K562 (cell line): ENCODE data around the gene LIX1L. TPM values are rescaled to one million over a fixed set of nuclear protein-coding genes. Genes with fewer than 3 reads are reported as not detected.
A peak's percentile ranks its signal among the peaks of the same experiment; 100 is the strongest.

Experiments
- ATAC-seq: fragments of 200-7000 bp; cut with Tn5 transposase; 3 replicates; pipeline ENCODE4 v1.9.1; 2020; ENCODE audit warnings: moderate library complexity
- BruUV-seq: library from RNA; stranded (reverse); fragments of 400-500 nt; replicated peaks from 2 replicates; lab custom pipeline; 2021; lab: Mats Ljungman, UMichigan
- CTCF ChIA-PET: fragments of 300-600 bp; formaldehyde crosslinking; extraction: SDS; loops from one replicate; lab custom pipeline; 2021; ENCODE audit warnings: low intra/inter-chr PET ratio; lab: Yijun Ruan, JAX
- POLR2A ChIA-PET: fragments of 300-600, 350-650 bp; sonication (Branson Sonifier 250); formaldehyde crosslinking; extraction: SDS; loops from one replicate; lab custom pipeline; 2021; ENCODE audit warnings: antibody characterized with exemption, inconsistent platforms; lab: Yijun Ruan, JAX
- DNase-seq, 4 experiments: peaks; one replicate each; pipeline versions ENCODE4 v3.0.0 to v3.0.0-alpha.2; 2011 to 2018; ENCODE audit warnings: low spot score in 3 of 4, mixed read lengths in 3 of 4; ENCODE audit errors: extremely low read depth in 1 of 4
- FAIRE-seq: peaks from 2 replicates; lab custom pipeline; 2011; peaks lifted over from hg19 to GRCh38; lab: Jason Lieb, UNC
- H2AFZ ChIP-seq: 2 replicates; pipeline ENCODE4 v1.6.0; 2011; ENCODE audit warnings: low read depth, low read length, control low read depth, inconsistent platforms
- H3K27ac ChIP-seq: fragments of 200-600 bp; 3 replicates; pipeline ENCODE4 v1.8.0; 2011; ENCODE audit warnings: low read depth, mild to moderate bottlenecking, control low read depth, inconsistent platforms, low read length, moderate library complexity, mixed read lengths; ENCODE audit errors: extremely low read depth
- H3K27me3 ChIP-seq, 2 experiments: fragments of 300-600 bp in 1 of 2; 2 replicates in 1 of 2; 3 replicates in 1 of 2; pipeline versions ENCODE4 v1.6.0 to v1.8.0; 2011; ENCODE audit warnings: inconsistent platforms in 2 of 2, low read length in 2 of 2, mild to moderate bottlenecking in 1 of 2, mixed read lengths in 1 of 2, moderate library complexity in 1 of 2; ENCODE audit not compliant: control insufficient read depth in 2 of 2, insufficient read depth in 2 of 2
- H3K36me3 ChIP-seq: fragments of 300-600 bp; 3 replicates; pipeline ENCODE4 v1.8.0; 2011; ENCODE audit warnings: mild to moderate bottlenecking, low read length, inconsistent platforms; ENCODE audit not compliant: control insufficient read depth, insufficient read depth
- H3K4me1 ChIP-seq, 2 experiments: fragments of 200-600 bp in 1 of 2; replicated peaks in 1 of 2; 2 replicates in 1 of 2; 3 replicates in 1 of 2; pipeline versions ENCODE4 v1.5.1 to v1.8.0; 2011; ENCODE audit warnings: inconsistent platforms in 2 of 2, low read length in 2 of 2, mild to moderate bottlenecking in 1 of 2, mixed read lengths in 1 of 2, moderate library complexity in 1 of 2; ENCODE audit not compliant: control insufficient read depth in 2 of 2, insufficient read depth in 2 of 2
- H3K4me2 ChIP-seq: 2 replicates; pipeline ENCODE4 v1.6.1; 2011; ENCODE audit warnings: low read length, control low read depth, inconsistent platforms, mixed read lengths; ENCODE audit not compliant: insufficient read depth
- H3K4me3 ChIP-seq: fragments of 200-600 bp; sonication (generic), shearing (Covaris generic); 2 replicates; pipeline ENCODE4 v1.5.1; 2016; ENCODE audit warnings: control low read depth, inconsistent platforms
- H3K79me2 ChIP-seq: fragments of 200-600 bp; 3 replicates; pipeline ENCODE4 v1.8.0; 2011; ENCODE audit warnings: low read length, inconsistent platforms; ENCODE audit not compliant: control insufficient read depth, insufficient read depth
- H3K9ac ChIP-seq, 2 experiments: 2 replicates each; pipeline versions ENCODE4 v1.6.0 to v1.6.1; 2011; ENCODE audit warnings: low read depth in 2 of 2, low read length in 2 of 2, control low read depth in 1 of 2, inconsistent platforms in 1 of 2, mild to moderate bottlenecking in 1 of 2, mixed read lengths in 1 of 2; ENCODE audit not compliant: insufficient read depth in 1 of 2
- H3K9me1 ChIP-seq: one replicate; pipeline ENCODE4 v1.6.0; 2011; ENCODE audit warnings: inconsistent platforms, mild to moderate bottlenecking, low read length, moderate library complexity; ENCODE audit not compliant: control insufficient read depth, insufficient read depth
- H3K9me3 ChIP-seq: replicated peaks from 2 replicates; pipeline ENCODE4 v1.5.1; 2011; ENCODE audit warnings: low read depth, low read length, inconsistent platforms; ENCODE audit not compliant: control insufficient read depth, insufficient read depth
- H4K20me1 ChIP-seq: replicated peaks from 2 replicates; pipeline ENCODE4 v1.6.1; 2011; ENCODE audit warnings: low read length, inconsistent platforms, mixed read lengths; ENCODE audit not compliant: control insufficient read depth, insufficient read depth
- ATF3 ChIP-seq, 2 experiments: fragments of 450-650 bp in 1 of 2; sonication (generic) in 1 of 2; formaldehyde crosslinking in 1 of 2; IDR thresholded peaks in 1 of 2; conservative IDR thresholded peaks in 1 of 2; 2 replicates each; pipeline versions ENCODE4 v1.6.1 to v1.8.1; 2016 to 2023; ENCODE audit warnings: mild to moderate bottlenecking in 2 of 2, moderate library complexity in 2 of 2, inconsistent platforms in 1 of 2, missing genetic modification reagents in 1 of 2
- CBX1 ChIP-seq: sonication (generic); IDR thresholded peaks from 2 replicates; pipeline ENCODE4 v1.6.1; 2016; ENCODE audit warnings: antibody characterized with exemption, low read depth, mild to moderate bottlenecking
- CTBP1 ChIP-seq: fragments of 450-650 bp; IDR thresholded peaks from 2 replicates; pipeline ENCODE4 v1.6.1; 2016; ENCODE audit warnings: borderline replicate concordance
- CTCF ChIP-seq, 3 experiments: IDR thresholded peaks in 2 of 3; conservative IDR thresholded peaks in 1 of 3; 2 replicates each; pipeline ENCODE4 v1.5.1; 2011 to 2012; ENCODE audit warnings: low read length in 3 of 3, mild to moderate bottlenecking in 3 of 3, control low read depth in 2 of 3, improper control_type of control experiment in 1 of 3, inconsistent platforms in 1 of 3, low read depth in 1 of 3, mixed read lengths in 1 of 3, moderate library complexity in 1 of 3; ENCODE audit not compliant: insufficient read depth in 2 of 3
- CXXC5 ChIP-seq: fragments of 250-450 bp; sonication (Bioruptor Pico); IDR thresholded peaks from 2 replicates; pipeline ENCODE4 v1.8.0; 2022; ENCODE audit warnings: inconsistent platforms, mild to moderate bottlenecking, moderate library complexity
- DMBX1 ChIP-seq: fragments of 250-450 bp; sonication (Bioruptor Pico); IDR thresholded peaks from 2 replicates; pipeline ENCODE4 v1.8.0; 2022; ENCODE audit warnings: inconsistent platforms, mild to moderate bottlenecking, moderate library complexity, borderline replicate concordance
- GTF2F1 ChIP-seq: IDR thresholded peaks from 2 replicates; pipeline ENCODE4 v1.6.1; 2011; ENCODE audit warnings: low read depth, low read length, improper control_type of control experiment
- HEY1 ChIP-seq: fragments of 250-450 bp; sonication (Bioruptor Pico); IDR thresholded peaks from 2 replicates; pipeline ENCODE4 v1.5.0; 2020; ENCODE audit warnings: mild to moderate bottlenecking, moderate library complexity, borderline replicate concordance
- HMG20A ChIP-seq: fragments of 450-650 bp; formaldehyde crosslinking; conservative IDR thresholded peaks from 2 replicates; pipeline ENCODE4 v1.4.0; 2020; ENCODE audit warnings: mild to moderate bottlenecking, mixed read lengths
- LEF1 ChIP-seq: fragments of 450-650 bp; IDR thresholded peaks from 2 replicates; pipeline ENCODE4 v1.6.1; 2016; ENCODE audit warnings: mild to moderate bottlenecking
- NCOR1 ChIP-seq: fragments of 450-650 bp; IDR thresholded peaks from 2 replicates; pipeline ENCODE4 v1.6.1; 2016; ENCODE audit warnings: mild to moderate bottlenecking, moderate library complexity
- NFYB ChIP-seq: IDR thresholded peaks from 2 replicates; pipeline ENCODE4 v1.6.1; 2011; ENCODE audit warnings: mild to moderate bottlenecking, moderate library complexity; ENCODE audit not compliant: insufficient read length; ENCODE audit errors: extremely low read depth
- POU5F1 ChIP-seq: fragments of 150-350 bp; IDR thresholded peaks from 2 replicates; pipeline ENCODE4 v1.6.1; 2014; ENCODE audit warnings: borderline replicate concordance, low read length, low read depth, mild to moderate bottlenecking; ENCODE audit not compliant: partially characterized antibody
- PTRF ChIP-seq: fragments of 450-650 bp; IDR thresholded peaks from 2 replicates; pipeline ENCODE4 v1.6.1; 2016; ENCODE audit warnings: mild to moderate bottlenecking, missing genetic modification characterization, missing compliant biosample characterization
- SOX6 ChIP-seq: fragments of 450-650 bp; IDR thresholded peaks from 2 replicates; pipeline ENCODE4 v1.6.1; 2014; ENCODE audit warnings: mild to moderate bottlenecking
- ZEB2 ChIP-seq: fragments of 450-650 bp; IDR thresholded peaks from 2 replicates; pipeline ENCODE4 v1.6.1; 2016
- WGBS: fragments of 100-300 bp; shearing (Covaris generic); methylation state at CpG from one replicate; pipeline ENCODE4 v1.1.6; 2016; ENCODE audit warnings: low coverage, mixed read lengths; ENCODE audit not compliant: insufficient coverage; ENCODE audit errors: missing lambda C conversion rate; 5-methylcytosine and 5-hydroxymethylcytosine counted together
- in situ Hi-C: fragments of 300-500 bp; cut with MboI; formaldehyde crosslinking; loops from 4 replicates; pipeline ENCODE4 v1.15.0; 2018; ENCODE audit warnings: inconsistent platforms, mixed read lengths
- intact Hi-C: fragments of 100-400 bp; cut with micrococcal nuclease; formaldehyde crosslinking; loops from 2 replicates; pipeline ENCODE4 v1.14.2; 2022
- polyA plus RNA-seq, 8 experiments: library from polyadenylated mRNA; depleted of rRNA in 4 of 8; stranded (reverse) in 5 of 8; unstranded in 3 of 8; fragments of >200 nt; fragmentation: Nextera tagmentation in 2 of 8; fragmentation: Illumina TruSeq in 1 of 8; extraction: Ambion mirVana in 2 of 8; extraction: Trizol in 1 of 8; gene quantifications; 2 replicates each; pipeline versions ENCODE4 v1.2.1 to v1.2.3, GENCODE V29; 2011 to 2014; ENCODE audit warnings: inconsistent platforms in 1 of 8, missing spikeins in 1 of 8
- total RNA-seq, 7 experiments: library from RNA; depleted of rRNA in 6 of 7; stranded (reverse); fragments of >200 nt in 6 of 7; fragmentation: Illumina TruSeq in 2 of 7; extraction: Trizol in 2 of 7; gene quantifications; 2 replicates each; pipeline versions ENCODE4 v1.2.1 to v1.2.3, GENCODE V29; 2011 to 2021; ENCODE audit warnings: low replicate concordance in 1 of 7
- TF ChIP-seq, protein P1 (sequence below): fragments of 250-450 bp; sonication (Bioruptor Pico); IDR thresholded peaks from 2 replicates; pipeline ENCODE4 v1.4.0; 2020
- TF ChIP-seq, protein P2 (sequence below): fragments of 250-450 bp; sonication (Bioruptor Pico); IDR thresholded peaks from 2 replicates; pipeline ENCODE4 v1.6.1; 2021; ENCODE audit warnings: mild to moderate bottlenecking

LIX1L gene
- total and polyA plus RNA-seq, 9 of the 15 experiments (the other 6 are each of a cell fraction or from before 2014, with no cell fraction given): 4.6 to 26.5 (median 12.5) TPM

GRCh38 chr1:145906954-145907753 lies 50.7 kb downstream of the LIX1L start:
- peak overlapping the region; percentile 20; the same call in 1 of the 2 replicates for H2AFZ ChIP-seq
- ATAC-seq (no peak; the same call in 2 of the 3 replicates), DNase-seq (peak in 1 of 4 experiments; percentile 8), FAIRE-seq (no peak)
- no peak overlapping the region for H3K27ac ChIP-seq
- H3K4me1 ChIP-seq: no peaks in the 10 kb centered on the region; a peak in 1 of 5 replicates
- H4K20me1 ChIP-seq: no peaks in the 10 kb centered on the region
- H3K79me2 ChIP-seq: no peaks in the 10 kb centered on the region
- no TSS peak for BruUV-seq
- no peaks in the 10 kb centered on the region for H3K9me3 ChIP-seq
- H3K9ac ChIP-seq: peak overlapping the region in 1 of 2 experiments; percentile 13; a peak in 1 of 4 replicates
- no peak overlapping the region for H3K4me3 ChIP-seq
- no peaks in the 10 kb centered on the region for H3K27me3 ChIP-seq
- 62% methylated on average over 10 of the region's 10 CpGs for WGBS
- H3K9me1 ChIP-seq: peaks cover 4% of the 10 kb centered on the region
- H3K36me3 ChIP-seq: peaks cover 14% of the 10 kb centered on the region; the same call in 2 of the 3 replicates
- in situ Hi-C loops: no loop called here
- H3K4me2 ChIP-seq: no peak overlapping the region
- POLR2A ChIA-PET: interaction anchor here (0.8 to 1.5 kb wide), 5 partner anchors 9 to 89 kb away, joined by 3 to 6 read pairs (median 5); partner anchors contain the start of genes PEX11B and TXNIP
- intact Hi-C loops: no loop called here
- CTCF ChIA-PET: no interaction called here
- TF ChIP-seq CTCF (IDR thresholded peaks at IDR 0.05 in 2 of 3, conservative IDR thresholded peaks at IDR 0.05 in 1 of 3; ENCODE audit: insufficient read depth in 2 of 3, low read depth in 1 of 3, low read length in 3 of 3): no peak
- TF ChIP-seq DMBX1 (CRISPR knock-in tag): no peak
- no peak for TF ChIP-seq CXXC5 (CRISPR knock-in tag)
- TF ChIP-seq POU5F1: no peak
- TF ChIP-seq HEY1 (CRISPR knock-in tag): no peak
- no peak for TF ChIP-seq ATF3 (IDR thresholded peaks at IDR 0.05)
- TF ChIP-seq ATF3 (CRISPR knock-in tag; conservative IDR thresholded peaks at IDR 0.05): no peak
- no peak for TF ChIP-seq GTF2F1
- TF ChIP-seq, protein P1, sequence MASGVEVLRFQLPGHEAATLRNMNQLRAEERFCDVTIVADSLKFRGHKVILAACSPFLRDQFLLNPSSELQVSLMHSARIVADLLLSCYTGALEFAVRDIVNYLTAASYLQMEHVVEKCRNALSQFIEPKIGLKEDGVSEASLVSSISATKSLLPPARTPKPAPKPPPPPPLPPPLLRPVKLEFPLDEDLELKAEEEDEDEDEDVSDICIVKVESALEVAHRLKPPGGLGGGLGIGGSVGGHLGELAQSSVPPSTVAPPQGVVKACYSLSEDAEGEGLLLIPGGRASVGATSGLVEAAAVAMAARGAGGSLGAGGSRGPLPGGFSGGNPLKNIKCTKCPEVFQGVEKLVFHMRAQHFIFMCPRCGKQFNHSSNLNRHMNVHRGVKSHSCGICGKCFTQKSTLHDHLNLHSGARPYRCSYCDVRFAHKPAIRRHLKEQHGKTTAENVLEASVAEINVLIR (CRISPR knock-in tag): no peak
- no peak for TF ChIP-seq NCOR1
- TF ChIP-seq LEF1: no peak
- TF ChIP-seq HMG20A (CRISPR knock-in tag): no peak
- no peak for TF ChIP-seq NFYB
- TF ChIP-seq CBX1: no peak
- no peak for TF ChIP-seq ZEB2
- no peak for TF ChIP-seq PTRF (tag)
- no peak for TF ChIP-seq SOX6
- TF ChIP-seq, protein P2, sequence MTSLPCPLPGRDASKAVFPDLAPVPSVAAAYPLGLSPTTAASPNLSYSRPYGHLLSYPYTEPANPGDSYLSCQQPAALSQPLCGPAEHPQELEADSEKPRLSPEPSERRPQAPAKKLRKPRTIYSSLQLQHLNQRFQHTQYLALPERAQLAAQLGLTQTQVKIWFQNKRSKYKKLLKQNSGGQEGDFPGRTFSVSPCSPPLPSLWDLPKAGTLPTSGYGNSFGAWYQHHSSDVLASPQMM: no peak
- TF ChIP-seq CTBP1: no peak
